ENCODE measurements around the gene ADK. TPM values are rescaled to one million over a fixed set of nuclear protein-coding genes. Genes with fewer than 3 reads are reported as not detected.
"Not testable (repeated sequence)": the region's sequence is repeated elsewhere in the genome, so short reads cannot be mapped to it uniquely, and the experiment has no call there.

The ADK gene
- total RNA-seq, 1 donor from 2014 or later: 31.9 TPM

- Mint-ChIP-seq H3K9me3 (ENCODE audit: low read depth) (peaks cover 2% of the 10 kb centered on the region), H3K4me3 (ENCODE audit: unreplicated experiment) (no peak overlapping the region), H3K27me3 (ENCODE audit: low read depth) (no peaks in the 10 kb centered on the region), H3K27ac (ENCODE audit: unreplicated experiment) (no peak overlapping the region), H3K4me1 (ENCODE audit: low read depth) (peaks cover 17% of the 10 kb centered on the region), H3K36me3 (ENCODE audit: low read depth) (peaks cover 5% of the 10 kb centered on the region)
- TF ChIP-seq CTCF (IDR thresholded peaks at IDR 0.05): no peak
- no peak for DNase-seq (ENCODE audit: low spot score)
These were observed 397.7 kb downstream of the ADK start for GRCh38 chr10:74548676-74549075.

- Mint-ChIP-seq H3K27ac (ENCODE audit: unreplicated experiment) (no peak overlapping the region), H3K9me3 (ENCODE audit: low read depth) (no peaks in the 10 kb centered on the region), H3K4me3 (ENCODE audit: unreplicated experiment) (no peak overlapping the region), H3K4me1 (ENCODE audit: low read depth) (no peaks in the 10 kb centered on the region), H3K36me3 (ENCODE audit: low read depth) (no peaks in the 10 kb centered on the region), H3K27me3 (ENCODE audit: low read depth) (no peaks in the 10 kb centered on the region)
- no peak for DNase-seq (ENCODE audit: low spot score)
- no peak for TF ChIP-seq CTCF (IDR thresholded peaks at IDR 0.05)
These were observed 405.2 kb downstream of the ADK start for GRCh38 chr10:74556072-74556705.

GRCh38 chr10:74557098-74557497, 406.1 kb downstream of the ADK start:
- no peaks in the 10 kb centered on the region for H3K27me3 Mint-ChIP-seq (ENCODE audit: low read depth)
- H3K9me3 Mint-ChIP-seq (ENCODE audit: low read depth): no peaks in the 10 kb centered on the region
- no peak overlapping the region for H3K27ac Mint-ChIP-seq (ENCODE audit: unreplicated experiment)
- no peak for DNase-seq (ENCODE audit: low spot score)
- no peaks in the 10 kb centered on the region for H3K36me3 Mint-ChIP-seq (ENCODE audit: low read depth)
- H3K4me1 Mint-ChIP-seq (ENCODE audit: low read depth): no peaks in the 10 kb centered on the region
- no peak overlapping the region for H3K4me3 Mint-ChIP-seq (ENCODE audit: unreplicated experiment)
- no peak for TF ChIP-seq CTCF (IDR thresholded peaks at IDR 0.05)

DNA sequence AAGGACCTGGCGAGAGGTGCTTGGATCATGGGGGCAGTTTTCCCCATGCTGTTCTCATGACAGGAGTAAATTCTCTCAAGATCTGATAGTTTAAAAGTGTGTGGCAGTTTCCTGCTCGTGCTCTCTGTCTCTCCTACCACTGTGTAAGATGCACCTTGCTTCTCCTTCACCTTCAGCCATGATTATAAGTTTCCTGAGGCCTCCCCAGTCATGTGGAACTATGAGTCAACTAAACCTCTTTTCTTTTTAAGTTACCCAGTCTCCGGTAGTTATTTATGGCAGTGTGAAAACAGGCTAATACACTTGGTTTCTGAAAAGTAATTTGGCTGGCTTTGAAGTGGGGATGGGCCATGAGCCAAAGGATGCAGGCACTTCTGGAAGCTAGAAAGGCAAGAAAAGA, 407.4 kb downstream of the ADK start:
- no peak for DNase-seq (ENCODE audit: low spot score)
- no peaks in the 10 kb centered on the region for H3K4me1 Mint-ChIP-seq (ENCODE audit: low read depth)
- no peaks in the 10 kb centered on the region for H3K9me3 Mint-ChIP-seq (ENCODE audit: low read depth)
- no peaks in the 10 kb centered on the region for H3K36me3 Mint-ChIP-seq (ENCODE audit: low read depth)
- H3K4me3 Mint-ChIP-seq (ENCODE audit: unreplicated experiment): no peak overlapping the region
- TF ChIP-seq CTCF (IDR thresholded peaks at IDR 0.05): no peak
- H3K27ac Mint-ChIP-seq (ENCODE audit: unreplicated experiment): no peak overlapping the region
- H3K27me3 Mint-ChIP-seq (ENCODE audit: low read depth): no peaks in the 10 kb centered on the region

DNA sequence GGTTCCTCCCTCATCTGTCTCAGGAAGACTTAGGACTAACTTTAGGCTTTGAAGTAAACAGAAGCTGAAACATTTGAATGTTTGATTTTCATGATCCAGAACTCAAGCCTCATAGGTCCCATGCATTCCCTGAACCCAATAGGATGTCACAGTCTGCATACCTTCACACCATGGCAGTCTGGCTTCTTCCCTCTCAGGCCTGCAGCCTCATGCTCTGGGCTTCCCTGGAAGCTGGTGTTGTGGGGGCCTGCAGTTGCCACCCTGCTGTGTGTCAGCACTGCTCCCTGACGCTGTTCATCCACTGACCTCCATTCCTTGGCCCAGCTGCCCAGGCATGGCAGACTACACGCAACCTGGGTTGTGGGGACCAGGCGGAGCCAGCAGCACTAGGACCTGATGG, 407.9 kb downstream of the ADK start:
- Mint-ChIP-seq H3K9me3 (ENCODE audit: low read depth) (no peaks in the 10 kb centered on the region), H3K4me3 (ENCODE audit: unreplicated experiment) (no peak overlapping the region), H3K27ac (ENCODE audit: unreplicated experiment) (no peak overlapping the region), H3K4me1 (ENCODE audit: low read depth) (no peaks in the 10 kb centered on the region), H3K27me3 (ENCODE audit: low read depth) (no peaks in the 10 kb centered on the region), H3K36me3 (ENCODE audit: low read depth) (no peaks in the 10 kb centered on the region)
- no peak for DNase-seq (ENCODE audit: low spot score)
- TF ChIP-seq CTCF (IDR thresholded peaks at IDR 0.05): no peak

GRCh38 chr10:74568896-74569295, 417.9 kb downstream of the ADK start:
- not testable (repeated sequence) for H3K9me3 Mint-ChIP-seq (ENCODE audit: low read depth); H3K4me3 Mint-ChIP-seq (ENCODE audit: unreplicated experiment); H3K27ac Mint-ChIP-seq (ENCODE audit: unreplicated experiment); DNase-seq (ENCODE audit: low spot score); H3K27me3 Mint-ChIP-seq (ENCODE audit: low read depth); H3K4me1 Mint-ChIP-seq (ENCODE audit: low read depth)
- peaks cover 13% of the 10 kb centered on the region for H3K36me3 Mint-ChIP-seq (ENCODE audit: low read depth)

GRCh38 chr10:74573497-74573896, 422.5 kb downstream of the ADK start:
- H3K27ac Mint-ChIP-seq (ENCODE audit: unreplicated experiment); DNase-seq (ENCODE audit: low spot score); H3K27me3 Mint-ChIP-seq (ENCODE audit: low read depth); H3K4me1 Mint-ChIP-seq (ENCODE audit: low read depth); H3K9me3 Mint-ChIP-seq (ENCODE audit: low read depth); H3K4me3 Mint-ChIP-seq (ENCODE audit: unreplicated experiment): not testable (repeated sequence)
- H3K36me3 Mint-ChIP-seq (ENCODE audit: low read depth): peaks cover 13% of the 10 kb centered on the region

All from chondrocyte (in vitro differentiated cells).